HCT116 (cell line): ENCODE data around the gene SOCS1. TPM values are rescaled to one million over a fixed set of nuclear protein-coding genes. Genes with fewer than 3 reads are reported as not detected.

Experiments used
- ATAC-seq: fragments of 200-7000 bp; cut with Tn5 transposase; 2 replicates; pipeline ENCODE4 v1.9.1; 2020; ENCODE audit warnings: mild to moderate bottlenecking, moderate library complexity
- BruUV-seq: library from RNA; stranded (reverse); fragments of 400-500 nt; replicated peaks from 2 replicates; lab custom pipeline; 2021; lab: Mats Ljungman, UMichigan
- CTCF ChIA-PET: fragments of 300-600 bp; sonication (Branson Sonifier 250); formaldehyde crosslinking; loops from one replicate; lab custom pipeline; 2021; ENCODE audit warnings: antibody characterized with exemption; lab: Charles Lee
- POLR2A ChIA-PET: fragments of 300-600, 350-600 bp; sonication (Branson Sonifier 250); formaldehyde crosslinking; loops from one replicate; lab custom pipeline; 2021; ENCODE audit warnings: antibody characterized with exemption; lab: Charles Lee
- RAD21 ChIA-PET, 2 experiments: fragments of 300-600 bp; sonication (Branson Sonifier 250); formaldehyde crosslinking; loops; one replicate each; lab custom pipeline; 2023; ENCODE audit warnings: low total read pairs in 2 of 2; ENCODE audit not compliant: uncharacterized antibody in 2 of 2, unreplicated experiment in 2 of 2, low non-redundant PET in 1 of 2; lab: Charles Lee
- DNase-seq: peaks from one replicate; pipeline ENCODE4 v3.0.0-alpha.2; 2010; ENCODE audit warnings: low read depth, low spot score
- H2AFZ ChIP-seq: fragments of 200-600 bp; shearing (Covaris generic), sonication (generic); 2 replicates; pipeline ENCODE4 v1.6.1; 2017; ENCODE audit warnings: low read depth, mixed run types, mixed read lengths, antibody characterized with exemption, low read length; ENCODE audit not compliant: poor library complexity, severe bottlenecking
- H3K27ac ChIP-seq: 2 replicates; pipeline ENCODE4 v1.5.1; 2012; ENCODE audit warnings: low read depth, low read length
- H3K27me3 ChIP-seq: fragments of 200-600 bp; sonication (generic); 2 replicates; pipeline ENCODE4 v1.6.1; 2016; ENCODE audit warnings: mixed run types, low read length, mixed read lengths; ENCODE audit not compliant: insufficient read depth
- H3K36me3 ChIP-seq, 2 experiments: fragments of 200-500 bp in 1 of 2; fragments of 200-600 bp in 1 of 2; sonication (Bioruptor generic) in 1 of 2; sonication (generic) in 1 of 2; 2 replicates each; pipeline versions ENCODE4 v1.5.1 to v1.6.1; 2014 to 2016; ENCODE audit warnings: low read length in 2 of 2, inconsistent platforms in 1 of 2, mixed read lengths in 1 of 2, mixed run types in 1 of 2; ENCODE audit not compliant: insufficient read depth in 2 of 2, control insufficient read depth in 1 of 2
- H3K4me1 ChIP-seq, 2 experiments: fragments of 200-600 bp in 1 of 2; sonication (generic) in 1 of 2; 2 replicates each; pipeline versions ENCODE4 v1.5.1 to v1.6.1; 2012 to 2017; ENCODE audit warnings: low read length in 2 of 2, inconsistent platforms in 1 of 2, mild to moderate bottlenecking in 1 of 2, mixed read lengths in 1 of 2, mixed run types in 1 of 2, moderate library complexity in 1 of 2; ENCODE audit not compliant: insufficient read depth in 2 of 2, control insufficient read depth in 1 of 2
- H3K4me2 ChIP-seq: fragments of 200-600 bp; sonication (generic); 2 replicates; pipeline ENCODE4 v1.6.1; 2017; ENCODE audit warnings: mixed run types, low read length, mixed read lengths
- H3K4me3 ChIP-seq, 2 experiments: fragments of 200-600 bp in 1 of 2; sonication (generic) in 1 of 2; replicated peaks in 1 of 2; 2 replicates each; pipeline ENCODE4 v1.5.1; 2011 to 2016; ENCODE audit warnings: low read length in 2 of 2, control low read depth in 1 of 2, low read depth in 1 of 2, mild to moderate bottlenecking in 1 of 2, mixed read lengths in 1 of 2, mixed run types in 1 of 2
- H3K79me2 ChIP-seq: fragments of 200-600 bp; sonication (generic); 2 replicates; pipeline ENCODE4 v1.6.1; 2017; ENCODE audit warnings: mild to moderate bottlenecking, mixed run types, low read length, moderate library complexity, mixed read lengths; ENCODE audit not compliant: insufficient read depth
- H3K9ac ChIP-seq: fragments of 200-600 bp; sonication (generic); 2 replicates; pipeline ENCODE4 v1.6.1; 2016; ENCODE audit warnings: low read length, mixed read lengths
- H3K9me2 ChIP-seq: fragments of 200-600 bp; sonication (generic), shearing (Covaris generic); 2 replicates; pipeline ENCODE4 v1.6.1; 2017; ENCODE audit warnings: mixed run types, mild to moderate bottlenecking, moderate library complexity; ENCODE audit not compliant: insufficient read depth
- H3K9me3 ChIP-seq, 2 experiments: fragments of 200-500 bp in 1 of 2; fragments of 200-600 bp in 1 of 2; sonication (Bioruptor generic) in 1 of 2; sonication (generic) in 1 of 2; 2 replicates each; pipeline ENCODE4 v1.6.1; 2014 to 2017; ENCODE audit warnings: low read length in 2 of 2, mixed read lengths in 2 of 2, inconsistent platforms in 1 of 2, low read depth in 1 of 2, mild to moderate bottlenecking in 1 of 2, mixed run types in 1 of 2, moderate library complexity in 1 of 2; ENCODE audit not compliant: control insufficient read depth in 1 of 2, insufficient read depth in 1 of 2
- H4K20me1 ChIP-seq: fragments of 200-600 bp; sonication (generic), shearing (Covaris generic); 2 replicates; pipeline ENCODE4 v1.6.1; 2017; ENCODE audit warnings: mixed run types, mild to moderate bottlenecking, moderate library complexity; ENCODE audit not compliant: insufficient read depth
- CEBPB ChIP-seq: IDR thresholded peaks from 2 replicates; pipeline ENCODE4 v1.6.1; 2012; ENCODE audit warnings: low read depth
- EGR1 ChIP-seq: IDR thresholded peaks from 2 replicates; pipeline ENCODE4 v1.6.1; 2012; ENCODE audit warnings: low read depth
- ELF1 ChIP-seq: IDR thresholded peaks from 2 replicates; pipeline ENCODE4 v1.6.1; 2012; ENCODE audit warnings: low read depth, borderline replicate concordance
- EZH2 ChIP-seq: fragments of 200-600 bp; sonication (generic); IDR thresholded peaks from 2 replicates; pipeline ENCODE4 v1.6.1; 2017; ENCODE audit warnings: antibody characterized with exemption, mixed run types
- EZH2phosphoT487 ChIP-seq: fragments of 200-600 bp; IDR thresholded peaks from 2 replicates; pipeline ENCODE4 v1.6.1; 2018; ENCODE audit warnings: antibody characterized with exemption, borderline replicate concordance
- FOSL1 ChIP-seq: IDR thresholded peaks from 2 replicates; pipeline ENCODE4 v1.6.1; 2012; ENCODE audit warnings: low read depth
- JUND ChIP-seq: IDR thresholded peaks from 2 replicates; pipeline ENCODE4 v1.6.1; 2012
- MAX ChIP-seq: IDR thresholded peaks from 2 replicates; pipeline ENCODE4 v1.6.1; 2012
- POLR2A ChIP-seq: IDR thresholded peaks from 2 replicates; pipeline ENCODE4 v1.7.0; 2011; ENCODE audit warnings: borderline replicate concordance; ENCODE audit not compliant: insufficient read depth, insufficient read length; ENCODE audit errors: extremely low read depth
- RAD21 ChIP-seq: IDR thresholded peaks from 2 replicates; pipeline ENCODE4 v1.6.1; 2012; ENCODE audit warnings: low read depth, mild to moderate bottlenecking
- SIN3A ChIP-seq: IDR thresholded peaks from 2 replicates; pipeline ENCODE4 v1.6.1; 2012; ENCODE audit warnings: low read depth
- SP1 ChIP-seq: IDR thresholded peaks from 2 replicates; pipeline ENCODE4 v1.6.1; 2012; ENCODE audit warnings: low read depth
- SRF ChIP-seq: IDR thresholded peaks from 2 replicates; pipeline ENCODE4 v1.6.1; 2012; ENCODE audit warnings: low read depth
- TCF7L2 ChIP-seq: IDR thresholded peaks from 2 replicates; pipeline ENCODE4 v1.7.0; 2011; ENCODE audit warnings: borderline replicate concordance, inconsistent platforms; ENCODE audit not compliant: insufficient read depth, insufficient read length; ENCODE audit errors: extremely low read depth
- YY1 ChIP-seq: IDR thresholded peaks from 2 replicates; pipeline ENCODE4 v1.6.1; 2011; ENCODE audit warnings: low read length, low read depth, moderate library complexity, mild to moderate bottlenecking; ENCODE audit not compliant: insufficient replicate concordance; ENCODE audit errors: extremely low read depth
- ZFX ChIP-seq: fragments of 450-650 bp; IDR thresholded peaks from 2 replicates; pipeline ENCODE4 v1.6.1; 2017
- ZNF274 ChIP-seq: fragments of 200-500 bp; sonication (Bioruptor generic); IDR thresholded peaks from 2 replicates; pipeline ENCODE4 v1.6.1; 2014; ENCODE audit warnings: mild to moderate bottlenecking, low read depth, low read length, inconsistent platforms
- intact Hi-C: fragments of 100-400 bp; cut with micrococcal nuclease; formaldehyde crosslinking; loops from 2 replicates; pipeline ENCODE4 v1.10.0; 2022
- total RNA-seq: library from RNA; stranded (reverse); gene quantifications from one replicate; pipeline ENCODE4 v1.2.1, GENCODE V29; 2021; ENCODE audit not compliant: unreplicated experiment

SOCS1 gene
- total RNA-seq, 1 experiment from 2014 or later: 4.9 TPM

GRCh38 chr16:11264155-11264832 is 8.3 kb upstream of the SOCS1 start:
- ChIA-PET CTCF (no interaction called here), RAD21 (no interaction called here), POLR2A (no interaction called here)
- ATAC-seq: no peak
- H3K4me3 ChIP-seq: no peak overlapping the region
- BruUV-seq: no TSS peak
- H3K27me3 ChIP-seq: no peaks in the 10 kb centered on the region
- H3K9ac ChIP-seq: no peak overlapping the region
- no peak for DNase-seq
- H3K9me2 ChIP-seq: no peaks in the 10 kb centered on the region
- H3K36me3 ChIP-seq: no peaks in the 10 kb centered on the region
- intact Hi-C loops: no loop called here
- no peaks in the 10 kb centered on the region for H3K9me3 ChIP-seq
- H2AFZ ChIP-seq: no peak overlapping the region
- TF ChIP-seq SIN3A: no peak
- TF ChIP-seq SP1: no peak
- no peak for TF ChIP-seq EZH2
- TF ChIP-seq, all 23 proteins: peak for 0
- Histone ChIP-seq H3K4me2 (no peak overlapping the region), H3K79me2 (no peaks in the 10 kb centered on the region), H4K20me1 (no peaks in the 10 kb centered on the region), H3K27ac (no peak overlapping the region), H3K4me1 (no peaks in the 10 kb centered on the region)

- H3K27ac ChIP-seq: no peak overlapping the region
- no peak overlapping the region for H3K4me2 ChIP-seq
- H3K4me1 ChIP-seq: no peaks in the 10 kb centered on the region
- H3K36me3 ChIP-seq: no peaks in the 10 kb centered on the region
- ChIA-PET CTCF (no interaction called here), RAD21 (no interaction called here), POLR2A (no interaction called here)
- no peaks in the 10 kb centered on the region for H3K79me2 ChIP-seq
- no peak for TF ChIP-seq SRF
- TF ChIP-seq POLR2A: no peak
- no peak for TF ChIP-seq ZFX
- no peak for TF ChIP-seq JUND
- no peak for TF ChIP-seq EZH2phosphoT487
- no peak for TF ChIP-seq EGR1
- TF ChIP-seq YY1: no peak
- TF ChIP-seq TCF7L2: no peak
- TF ChIP-seq SP1: no peak
- TF ChIP-seq EZH2: no peak
- TF ChIP-seq MAX: no peak
- TF ChIP-seq FOSL1: no peak
- no peak for TF ChIP-seq SIN3A
- TF ChIP-seq CEBPB: no peak
- TF ChIP-seq ELF1: no peak
- no peak for TF ChIP-seq RAD21
- no peak for TF ChIP-seq ZNF274
- H3K4me3 ChIP-seq: no peak overlapping the region
- no peak overlapping the region for H3K9ac ChIP-seq
- H3K9me2 ChIP-seq: no peaks in the 10 kb centered on the region
- intact Hi-C loops: no loop called here
- H3K9me3 ChIP-seq: no peaks in the 10 kb centered on the region
- DNase-seq (no peak), ATAC-seq (no peak)
- H2AFZ ChIP-seq: no peak overlapping the region
- no TSS peak for BruUV-seq
- H3K27me3 ChIP-seq: no peaks in the 10 kb centered on the region
- H4K20me1 ChIP-seq: no peaks in the 10 kb centered on the region
Measured at GRCh38 chr16:11263737-11264136, 7.7 kb upstream of the SOCS1 start.
